Measurements from ENCODE around the gene C11orf68.

The C11orf68 gene

DNA sequence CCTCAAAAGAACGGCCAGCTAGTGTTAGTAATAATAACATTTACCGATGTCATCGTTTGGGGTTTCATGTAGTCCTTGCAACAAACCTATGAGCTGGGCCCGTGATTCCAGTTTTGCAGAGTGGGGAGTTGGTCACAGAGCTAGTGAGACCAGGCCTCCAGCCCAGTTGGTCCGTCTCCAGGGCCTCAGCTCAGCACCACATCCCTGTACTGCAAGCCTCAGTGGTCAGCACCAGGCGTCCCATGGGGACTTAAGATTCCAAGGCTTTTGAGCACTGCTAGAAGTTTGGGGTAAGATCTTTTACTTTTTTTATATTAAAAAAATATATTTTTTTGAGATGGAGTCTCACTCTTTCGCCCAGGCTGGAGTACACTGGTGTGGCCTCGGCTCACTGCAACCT, 25.3 kb upstream of the C11orf68 start:
- no peak for DNase-seq (ENCODE audit: low read depth)

DNA sequence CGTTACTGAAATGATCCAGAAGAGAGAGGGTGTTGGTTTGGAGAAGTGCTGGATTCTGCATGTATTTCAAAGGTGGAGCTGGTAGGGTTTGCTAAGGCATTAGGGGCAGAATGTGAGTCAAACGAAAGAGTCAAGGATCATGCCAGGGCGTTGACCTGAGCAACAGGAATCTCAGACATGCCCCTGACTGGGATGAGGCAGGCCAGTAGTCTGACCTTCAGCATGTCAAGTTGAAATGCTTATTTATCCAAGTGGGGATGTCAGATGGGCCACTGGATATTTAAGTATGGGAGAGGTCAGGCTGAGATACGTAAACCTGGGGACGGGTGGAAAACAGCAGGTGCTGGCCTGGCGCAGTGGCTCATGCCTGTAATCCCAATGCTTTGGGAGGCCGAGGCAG, 23.7 kb upstream of the C11orf68 start:
- no peak for DNase-seq (ENCODE audit: low read depth)

DNA sequence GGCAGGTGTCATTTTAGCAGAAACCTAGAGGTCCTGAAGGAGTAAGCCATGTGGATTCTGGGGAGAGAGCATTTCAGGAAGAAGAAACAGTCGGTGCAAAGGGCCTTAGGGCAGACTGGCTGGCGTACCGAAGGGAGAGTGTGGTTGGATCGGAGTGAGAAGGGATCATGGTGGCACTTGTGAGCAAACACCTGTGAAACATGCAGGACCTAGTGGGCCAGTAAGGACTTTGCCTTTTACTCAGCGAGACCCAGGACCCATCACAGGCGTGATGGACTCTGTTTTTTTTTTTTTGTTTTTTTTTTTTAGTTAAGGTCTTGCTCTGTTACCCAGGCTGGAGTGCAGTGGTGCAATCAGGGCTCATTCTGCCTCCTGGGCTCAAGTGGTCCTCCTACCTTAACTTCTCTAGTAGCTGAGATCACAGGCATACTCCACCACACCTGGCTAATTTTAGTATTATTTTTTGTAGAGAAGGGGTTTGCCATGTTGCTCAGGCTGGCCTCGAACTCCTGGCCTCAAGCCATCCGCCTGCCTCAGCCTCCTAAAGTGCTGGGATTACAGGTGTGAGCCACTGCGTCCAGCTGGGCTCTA, 23.0 kb upstream of the C11orf68 start:
- DNase-seq (ENCODE audit: low read depth): no peak

DNA sequence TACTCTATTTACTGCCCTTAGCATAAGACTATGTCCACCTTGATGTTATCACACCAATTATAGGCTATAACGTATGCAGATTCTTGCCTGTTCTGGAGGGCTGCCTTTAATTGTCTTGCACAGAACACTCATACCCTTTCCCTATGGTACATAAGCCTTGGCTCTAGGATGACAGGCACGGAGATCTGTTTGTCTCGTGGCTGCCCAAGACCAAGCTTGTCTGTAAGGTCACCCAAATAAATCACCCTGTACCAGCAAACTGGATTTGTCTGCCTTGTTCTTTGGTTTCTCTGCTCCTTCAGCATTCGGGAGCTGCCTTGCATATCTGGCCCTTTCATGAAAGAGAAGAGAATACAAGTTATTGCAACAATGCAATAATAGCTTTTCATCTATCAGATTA, 18.9 kb upstream of the C11orf68 start:
- DNase-seq (ENCODE audit: low read depth): no peak

DNA sequence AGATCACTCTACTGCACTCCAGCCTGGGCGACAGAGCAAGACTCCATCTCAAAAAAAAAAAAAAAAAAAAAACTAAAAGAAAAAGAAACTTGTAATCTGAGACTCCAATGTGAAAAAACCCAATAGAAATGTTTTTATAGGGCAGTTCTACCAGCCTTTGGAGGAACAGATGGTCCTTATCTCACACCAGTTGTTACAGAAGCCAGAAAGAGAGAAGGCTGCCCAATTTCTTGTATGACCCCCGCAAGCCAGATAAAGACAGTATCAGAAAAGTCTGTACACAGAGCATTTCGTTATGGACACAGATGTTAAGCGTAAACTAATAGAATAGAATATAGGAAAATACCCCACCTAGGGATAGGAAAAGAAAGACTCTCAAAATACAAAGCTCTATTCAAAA, 15.2 kb upstream of the C11orf68 start:
- DNase-seq (ENCODE audit: low read depth): no peak

DNA sequence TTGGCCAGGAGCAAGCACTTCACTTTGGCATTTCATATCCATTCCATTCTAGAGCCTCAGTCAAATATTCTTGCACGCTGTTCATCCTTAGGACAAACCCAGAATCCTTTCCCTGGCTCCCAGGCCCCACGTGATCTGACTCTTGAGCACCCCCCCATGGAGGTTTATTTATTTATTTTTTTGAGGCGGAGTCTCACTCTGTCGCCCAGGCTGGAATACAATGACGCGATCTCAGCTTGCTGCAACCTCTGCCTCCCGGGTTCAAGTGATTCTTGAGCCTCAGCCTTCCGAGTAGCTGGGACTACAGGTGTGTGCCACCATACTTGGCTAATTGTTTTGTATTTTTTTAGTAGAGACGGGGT, 13.7 kb upstream of the C11orf68 start:
- no peak for DNase-seq (ENCODE audit: low read depth)

DNA sequence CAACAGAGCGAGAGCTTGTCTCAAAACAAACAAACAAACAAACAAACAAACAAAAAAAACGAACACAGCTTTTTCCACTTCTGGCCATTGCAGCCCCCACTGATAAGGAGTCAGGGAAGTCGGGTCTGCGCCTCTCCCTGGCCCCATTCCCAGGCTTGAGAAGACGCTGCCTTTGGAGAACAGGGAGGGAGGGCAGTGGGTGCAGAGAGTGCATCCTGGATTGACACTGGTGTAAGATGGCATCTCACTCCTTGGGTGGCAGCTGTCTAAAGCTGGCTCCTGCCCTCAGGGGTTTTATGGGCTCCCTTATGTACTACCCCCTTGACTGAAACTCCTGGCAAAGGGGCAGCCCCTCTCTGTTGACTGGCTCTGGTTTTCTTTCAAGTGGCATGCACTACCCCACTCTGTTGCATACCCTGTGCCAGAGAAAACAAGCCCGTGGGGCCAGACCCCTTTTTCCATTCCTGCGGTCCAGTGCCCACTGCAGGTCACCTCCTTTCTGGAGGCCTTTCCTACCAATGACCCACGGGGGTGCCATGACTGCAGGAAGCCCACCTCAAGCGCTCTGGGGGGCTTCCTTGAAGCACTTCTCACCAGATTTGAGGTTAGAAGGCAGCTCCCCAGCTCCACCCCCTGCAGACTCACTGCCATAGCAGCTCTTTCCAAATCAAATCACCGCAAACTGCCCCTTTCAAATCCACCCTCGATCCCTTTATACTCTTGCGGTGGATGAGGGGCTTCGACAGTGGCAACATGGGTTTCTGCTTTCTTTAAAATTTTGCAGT, 13.1 kb upstream of the C11orf68 start:
- DNase-seq (ENCODE audit: low read depth): no peak

DNA sequence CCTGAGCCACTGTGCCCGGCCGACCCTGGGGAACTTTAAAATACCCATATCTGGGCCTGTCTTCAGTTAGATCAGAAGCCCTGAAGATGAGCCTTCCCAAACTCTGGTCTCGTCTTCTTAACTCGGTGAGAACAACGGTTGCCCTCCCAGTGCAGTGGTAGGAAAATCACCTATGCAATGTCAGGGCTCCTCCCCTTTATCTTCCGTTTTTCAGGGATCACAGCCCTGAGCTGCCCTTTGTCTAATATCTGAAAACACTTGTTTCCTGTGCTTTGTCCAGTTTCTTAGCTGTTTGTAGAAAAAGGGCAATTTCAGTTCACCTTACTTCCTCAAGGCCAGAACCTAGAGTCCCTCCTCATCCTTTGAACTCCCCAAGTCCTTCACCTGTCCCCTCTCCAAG, 9.8 kb upstream of the C11orf68 start:
- no peak for DNase-seq (ENCODE audit: low read depth)

DNA sequence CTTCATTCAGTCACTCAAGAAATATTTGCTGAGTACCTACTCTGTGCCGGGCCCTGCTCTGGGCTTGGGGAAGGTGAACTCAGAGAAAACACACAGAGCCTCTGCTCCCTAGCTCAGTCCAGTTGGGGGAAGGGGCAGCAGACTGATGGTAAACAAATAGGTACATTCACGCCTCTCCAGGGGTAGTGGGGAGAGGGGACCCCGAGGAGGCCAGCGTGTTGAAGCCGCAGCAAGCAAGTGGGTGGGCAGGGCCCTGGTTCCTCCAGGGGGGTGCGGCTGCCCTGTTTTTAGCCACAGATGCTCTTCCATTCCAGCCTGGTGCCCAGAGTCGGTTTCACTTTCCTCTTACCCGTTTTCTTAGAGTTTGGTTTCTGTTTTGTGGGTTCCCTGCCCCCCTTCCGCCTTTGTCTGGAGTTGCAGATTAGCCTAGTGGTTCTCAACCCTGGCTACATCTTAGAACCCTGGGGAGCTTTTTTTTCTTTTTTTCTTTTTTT, 9.1 kb upstream of the C11orf68 start:
- DNase-seq (ENCODE audit: low read depth): peak; percentile 41

DNA sequence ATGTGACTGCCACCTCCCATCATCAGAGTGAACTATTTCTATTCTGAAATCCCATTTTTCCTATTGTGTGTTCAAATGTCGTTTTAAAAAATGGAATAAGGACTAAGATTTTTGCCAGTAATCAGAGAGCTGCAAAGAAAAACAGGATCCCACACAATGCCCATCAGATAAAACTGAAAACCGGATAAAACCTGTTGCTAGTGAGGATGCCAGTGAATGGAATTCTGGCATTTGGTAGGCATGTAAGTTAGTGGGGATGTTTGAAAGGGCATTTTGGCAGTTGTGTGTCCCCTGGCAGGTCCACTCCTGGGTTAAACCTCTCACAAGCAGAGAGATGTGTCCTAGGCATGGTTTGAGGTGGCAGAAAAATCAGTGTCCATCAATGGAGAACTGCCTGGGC, 6.5 kb upstream of the C11orf68 start:
- DNase-seq (ENCODE audit: low read depth): no peak

DNA sequence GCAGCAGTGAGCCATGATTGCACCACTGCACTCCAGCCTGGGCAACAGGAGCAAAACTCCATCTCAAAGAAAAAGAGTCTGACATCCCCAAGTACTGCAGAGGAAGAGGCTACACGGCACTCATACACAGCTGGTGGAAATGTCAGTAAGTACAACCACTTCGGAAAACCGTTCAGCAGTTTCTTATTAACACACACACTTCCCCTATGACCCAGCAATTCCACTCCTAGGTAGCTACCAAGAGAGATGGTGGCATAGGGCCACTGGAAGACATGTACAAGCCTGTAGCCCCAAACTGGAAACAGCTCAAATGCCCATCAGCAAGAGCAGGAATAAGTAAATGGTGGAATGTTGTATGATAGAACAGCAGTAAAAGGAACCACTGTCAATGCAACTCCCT, 3.7 kb upstream of the C11orf68 start:
- no peak for DNase-seq (ENCODE audit: low read depth)

DNA sequence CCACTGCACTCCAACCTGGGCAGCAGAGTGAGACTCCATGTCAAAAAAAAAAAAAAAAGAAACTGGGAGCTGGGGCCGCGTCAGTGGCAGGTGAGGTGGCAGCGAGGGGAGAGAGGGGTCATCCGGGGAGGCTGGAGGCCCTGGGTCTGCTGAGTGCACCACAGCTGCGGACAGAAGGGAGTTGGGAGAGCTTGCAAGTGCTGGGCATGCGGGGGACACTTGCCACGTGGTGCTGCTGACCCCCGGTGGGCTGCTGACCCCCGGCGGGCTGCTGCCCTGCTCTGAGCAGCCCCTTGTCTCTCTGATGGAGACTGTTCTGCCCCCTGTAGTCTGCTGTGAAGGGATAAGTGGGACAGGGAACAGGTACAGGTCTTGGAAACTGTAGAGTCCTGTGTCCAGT, 3.0 kb upstream of the C11orf68 start:
- no peak for DNase-seq (ENCODE audit: low read depth)

DNA sequence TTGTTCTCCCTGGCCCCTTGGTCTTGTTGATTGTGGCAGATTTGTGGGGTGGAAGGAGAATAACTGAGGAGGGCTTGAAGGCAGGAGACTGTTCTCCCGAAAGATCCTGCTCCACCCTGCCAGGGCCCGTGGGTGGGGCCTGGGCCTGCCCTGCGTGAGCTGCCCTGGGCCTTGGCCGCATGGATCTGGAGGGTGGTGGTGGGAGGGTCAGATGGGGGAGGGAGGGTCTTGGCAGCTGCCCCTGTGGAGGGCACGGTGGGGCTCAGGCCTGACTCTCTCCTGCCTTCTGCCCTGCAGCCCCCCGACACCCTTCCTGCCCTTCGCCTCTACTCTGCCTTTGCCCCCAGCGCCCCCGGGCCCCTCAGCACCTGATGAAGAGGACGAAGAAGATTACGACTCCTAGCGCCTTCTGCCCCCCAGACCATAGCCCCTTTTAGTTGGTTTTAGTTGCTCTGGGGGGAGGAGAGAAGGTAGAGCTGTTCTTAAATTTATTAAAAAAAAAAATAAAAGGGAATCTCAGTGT, 2.2 kb upstream of the C11orf68 start:
- no peak for DNase-seq (ENCODE audit: low read depth)

DNA sequence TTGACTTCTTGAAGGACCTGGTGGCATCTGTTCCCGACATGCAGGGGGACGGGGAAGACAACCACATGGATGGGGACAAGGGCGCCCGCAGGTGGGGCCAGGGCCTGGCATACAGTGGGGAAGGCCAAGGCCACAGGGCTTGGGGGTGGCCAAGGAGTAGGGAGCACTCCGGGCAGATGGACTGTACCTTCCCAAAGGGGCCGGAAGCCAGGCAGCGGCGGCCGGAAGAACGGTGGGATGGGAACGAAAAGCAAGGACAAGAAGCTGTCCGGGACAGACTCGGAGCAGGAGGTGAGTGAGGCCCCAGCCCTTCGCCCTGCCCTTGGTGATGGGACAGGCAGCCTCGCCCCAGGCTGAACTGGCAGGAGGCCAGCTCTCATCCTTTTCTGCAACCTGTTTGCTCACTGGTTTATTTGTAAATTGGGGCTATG, 1.5 kb upstream of the C11orf68 start:
- DNase-seq (ENCODE audit: low read depth): no peak

DNA sequence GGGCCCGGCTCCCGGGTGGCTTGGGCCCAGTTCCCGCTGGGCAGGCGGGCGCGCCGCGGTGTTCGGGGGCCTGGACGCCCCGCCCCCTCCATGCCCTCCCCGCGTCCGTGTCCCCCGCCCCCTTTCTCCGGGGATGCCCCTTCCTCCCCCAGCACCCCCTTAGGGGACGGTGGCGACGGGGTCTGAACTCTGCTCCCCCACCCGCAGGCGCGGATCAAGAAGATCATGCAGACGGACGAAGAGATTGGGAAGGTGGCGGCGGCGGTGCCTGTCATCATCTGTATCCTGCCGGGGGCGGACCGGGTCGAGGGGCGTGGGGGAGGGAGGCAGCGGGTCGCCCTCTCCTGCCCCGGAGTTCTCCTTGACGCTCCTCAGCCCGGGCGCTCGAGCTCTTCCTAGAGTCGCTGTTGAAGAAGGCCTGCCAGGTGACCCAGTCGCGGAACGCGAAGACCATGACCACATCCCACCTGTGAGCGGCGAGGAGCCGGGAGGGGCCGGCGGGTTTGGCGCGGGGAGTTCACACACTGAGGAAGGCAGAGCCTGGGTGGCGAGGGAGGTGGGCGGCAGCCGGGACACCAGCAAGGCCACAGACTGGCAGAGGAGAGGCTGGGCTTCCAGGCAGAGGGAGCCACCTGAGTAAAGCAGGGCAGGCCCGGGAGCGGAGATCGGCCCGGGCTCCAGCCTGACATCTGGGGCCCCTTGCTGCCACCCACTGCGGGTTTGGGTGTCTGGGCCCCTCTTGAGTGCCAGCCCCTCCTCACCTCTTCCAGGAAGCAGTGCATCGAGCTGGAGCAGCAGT, 910 bp upstream of the C11orf68 start:
- DNase-seq (ENCODE audit: low read depth): no peak

DNA sequence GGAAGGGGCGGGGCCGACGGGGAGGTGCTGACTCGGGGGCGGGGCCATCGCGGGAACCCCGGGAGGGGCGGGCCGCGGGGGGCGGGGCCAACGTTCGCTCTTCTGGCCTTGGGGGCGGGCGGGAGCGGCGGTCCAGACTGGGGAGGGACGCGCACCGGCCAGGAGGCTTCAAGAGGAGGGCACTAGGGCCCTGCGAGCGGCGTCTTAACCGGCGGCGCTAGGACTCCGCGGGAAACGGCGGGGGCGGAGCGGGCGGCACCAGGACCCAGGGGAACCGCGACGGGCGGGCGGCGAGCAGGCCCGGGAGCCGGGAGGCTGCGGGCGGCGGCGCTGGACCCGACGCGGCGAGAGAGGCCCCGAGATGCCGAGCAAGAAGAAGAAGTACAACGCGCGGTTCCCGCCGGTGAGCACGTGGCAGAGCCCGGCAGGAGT, 295 bp upstream of the C11orf68 start, which contains the start of gene DRAP1:
Gene DRAP1, plus strand, starts transcription at position 286 of the 432 bp plus-strand sequence. Its CDS starts 76 bp downstream, at position 362.
- peak; percentile 98 for DNase-seq (ENCODE audit: low read depth)

DNA sequence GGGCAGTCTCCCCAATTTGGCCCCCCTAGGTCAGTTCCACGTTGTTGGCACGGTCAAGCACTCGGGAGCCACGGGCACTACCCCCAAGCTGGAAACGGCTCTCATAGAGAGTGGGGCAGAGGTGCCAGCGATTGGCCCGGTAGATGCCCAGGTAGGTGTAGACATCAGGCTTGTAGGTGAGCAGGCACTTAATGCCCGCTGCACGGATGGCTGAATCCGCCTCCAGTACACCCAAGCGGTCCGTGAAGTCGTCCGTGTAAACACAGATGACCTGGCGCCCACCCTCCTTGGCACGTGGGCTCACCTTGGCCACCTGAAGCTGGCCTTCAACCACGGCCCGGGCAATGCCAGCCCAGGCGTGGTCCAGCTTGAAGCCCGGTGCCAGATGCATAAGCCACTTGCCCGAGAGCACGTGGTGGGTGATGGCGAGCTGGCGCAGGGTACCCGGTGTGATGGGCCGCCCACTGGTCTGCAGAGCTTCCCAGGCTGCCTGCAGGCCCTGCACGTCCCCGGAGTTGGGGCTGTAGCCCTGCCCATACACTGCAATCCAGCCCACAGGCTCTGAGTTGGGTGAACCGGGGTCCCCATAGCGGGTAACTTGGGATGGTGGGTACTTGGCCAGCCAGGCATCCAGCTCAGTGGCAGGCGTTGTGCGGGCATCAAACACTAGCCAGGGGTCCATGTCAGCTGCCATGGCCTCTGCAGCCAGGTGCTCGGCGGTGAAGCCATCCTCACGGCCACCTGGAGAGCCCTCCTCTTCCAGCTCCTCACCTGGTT, 1.2 kb downstream of the C11orf68 start:
- no peak for DNase-seq (ENCODE audit: low read depth)

DNA sequence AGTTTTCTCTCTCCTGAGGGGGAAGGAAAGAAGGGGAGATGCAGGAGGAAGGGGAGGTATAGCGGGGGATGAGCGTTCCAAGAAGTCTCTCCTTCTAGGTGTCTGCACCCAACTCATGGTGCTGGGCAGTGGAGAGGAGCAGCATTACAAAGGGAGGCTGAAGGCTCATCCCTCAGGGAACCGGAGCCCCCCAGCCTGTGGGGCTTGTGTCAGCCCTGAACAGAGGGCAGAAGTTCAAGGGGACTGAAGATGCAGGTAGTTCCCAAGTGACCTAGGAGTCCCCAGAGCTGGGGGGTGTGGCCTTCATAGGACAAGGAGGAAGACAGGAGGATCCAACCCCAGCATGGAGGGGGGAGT, 1.8 kb downstream of the C11orf68 start:
- no peak for DNase-seq (ENCODE audit: low read depth)

DNA sequence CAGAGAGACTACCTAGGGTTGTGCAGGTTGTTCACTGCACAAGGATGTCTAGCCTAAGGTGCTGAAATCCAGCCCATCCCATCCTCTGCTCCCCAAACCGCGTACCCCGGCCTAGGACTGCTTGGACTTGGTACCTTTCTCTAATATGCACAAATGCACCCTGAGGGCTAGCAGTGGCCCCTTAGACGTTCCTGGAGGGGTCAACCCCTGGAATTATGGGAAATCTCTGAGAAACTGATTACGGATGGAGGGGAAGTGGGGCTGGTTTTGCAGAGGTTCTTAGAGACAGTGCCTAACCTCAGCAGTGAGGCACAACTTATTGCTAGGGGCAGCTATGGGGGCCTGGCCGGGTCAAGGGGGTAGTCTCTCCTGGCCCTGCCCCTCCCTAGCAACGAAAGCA, 2.5 kb downstream of the C11orf68 start:
- DNase-seq (ENCODE audit: low read depth): no peak

DNA sequence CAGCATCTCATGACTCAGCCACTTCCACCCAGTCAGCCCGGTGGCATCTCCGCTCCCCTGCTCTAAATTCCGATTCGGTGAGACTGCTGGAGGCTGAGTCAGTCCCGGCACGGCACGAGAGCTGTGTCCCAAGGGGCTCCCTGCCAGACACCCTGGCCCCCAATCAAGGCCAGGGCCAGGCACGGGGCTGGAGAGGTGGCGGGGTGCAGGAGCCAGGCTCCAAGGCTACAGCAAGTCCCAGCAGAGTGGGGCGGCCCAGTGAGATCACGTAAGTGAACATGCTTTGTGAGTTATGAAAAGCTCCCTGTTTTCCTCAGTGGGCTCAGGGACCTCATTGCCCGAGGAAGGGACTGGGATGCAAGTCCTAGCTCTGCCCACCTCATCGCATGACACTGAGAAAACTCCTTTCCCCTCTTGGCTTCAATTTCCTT, 3.0 kb downstream of the C11orf68 start:
- no peak for DNase-seq (ENCODE audit: low read depth)

DNA sequence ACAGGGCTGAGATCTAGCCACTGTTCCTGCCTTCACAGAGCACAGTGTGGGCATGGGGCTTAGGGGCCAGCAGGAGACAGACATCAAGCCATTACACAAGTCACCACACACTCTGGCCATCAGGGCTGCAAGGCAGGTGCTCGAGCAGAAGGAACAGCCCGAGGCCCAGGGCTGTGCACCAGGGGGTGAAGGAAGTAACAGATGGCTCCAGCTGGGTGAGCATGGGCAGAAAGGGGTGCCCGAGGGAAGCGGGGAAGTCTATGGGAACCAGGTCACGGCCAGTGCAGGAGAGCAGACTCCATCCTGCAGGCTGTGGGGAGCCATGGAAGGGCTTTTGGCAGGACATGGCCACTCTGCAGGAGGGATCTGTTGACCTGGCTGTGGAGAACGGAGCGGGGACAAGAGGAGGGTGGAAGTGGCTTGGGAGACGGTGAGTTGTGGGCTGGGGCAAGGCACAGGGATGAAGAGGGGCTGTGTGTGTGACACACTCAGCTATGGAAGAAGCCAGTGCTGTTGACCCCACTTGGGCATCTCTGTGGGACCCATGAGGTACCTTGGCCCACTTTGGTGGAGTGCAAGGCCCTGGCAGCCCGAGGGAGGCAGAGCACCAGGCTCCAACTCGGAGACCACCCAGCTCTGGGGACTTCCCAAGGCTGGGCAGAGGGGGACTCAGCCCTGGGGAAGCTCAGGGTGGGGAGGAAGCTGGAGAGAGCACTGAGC, 3.6 kb downstream of the C11orf68 start:
- no peak for DNase-seq (ENCODE audit: low read depth)

Measured in stimulated activated CD8-positive, alpha-beta memory T cell treated with anti-CD3 and anti-CD28 coated beads, Interleukin-7, amount 100 ng/mL, for 24 hours (primary cell).